CD4-positive, alpha-beta T cell (primary cell): ENCODE data around the gene HSD17B1. TPM values are rescaled to one million over a fixed set of nuclear protein-coding genes. Genes with fewer than 3 reads are reported as not detected.

ENCODE experiments used
- ATAC-seq: fragments of 200-7000 bp; cut with Tn5 transposase; one replicate; pipeline ENCODE4 v1.10.0; 2022; ENCODE audit warnings: mild to moderate bottlenecking; ENCODE audit not compliant: poor library complexity
- CTCF ChIA-PET: fragments of 350-600 bp; sonication (Branson Sonifier 250); formaldehyde crosslinking; loops from one replicate; lab custom pipeline; 2021; ENCODE audit warnings: antibody characterized with exemption, inconsistent platforms; lab: Charles Lee
- POLR2A ChIA-PET: fragments of 350-600 bp; sonication (Branson Sonifier 250); formaldehyde crosslinking; loops from one replicate; lab custom pipeline; 2021; ENCODE audit warnings: antibody characterized with exemption, inconsistent platforms; lab: Charles Lee
- DNase-seq, 14 experiments: peaks; one replicate each; pipeline ENCODE4 v3.0.0-alpha.2; 2013 to 2020; ENCODE audit warnings: mixed read lengths in 2 of 14
- H3K27ac ChIP-seq, 2 donors: one replicate each; pipeline versions ENCODE4 v1.5.1 to v1.7.0; 2013; ENCODE audit warnings: low read length in 2 of 2, low read depth in 1 of 2, mild to moderate bottlenecking in 1 of 2
- H3K27me3 ChIP-seq, 2 experiments: 1 replicate in 1 of 2; 2 replicates in 1 of 2; pipeline versions ENCODE4 v1.6.1 to v1.7.0; 2013; ENCODE audit warnings: low read length in 2 of 2, control low read depth in 1 of 2, mild to moderate bottlenecking in 1 of 2, moderate library complexity in 1 of 2; ENCODE audit not compliant: insufficient read depth in 2 of 2, control insufficient read depth in 1 of 2
- H3K36me3 ChIP-seq: one replicate; pipeline ENCODE4 v1.6.1; 2013; ENCODE audit warnings: low read length, control low read depth; ENCODE audit not compliant: insufficient read depth
- H3K4me1 ChIP-seq: one replicate; pipeline ENCODE4 v1.6.1; 2013; ENCODE audit warnings: low read length, control low read depth; ENCODE audit not compliant: insufficient read depth
- H3K4me3 ChIP-seq: one replicate; pipeline ENCODE4 v1.5.1; 2013; ENCODE audit warnings: mild to moderate bottlenecking, low read length, moderate library complexity
- H3K9me3 ChIP-seq, 2 experiments: 1 replicate in 1 of 2; 2 replicates in 1 of 2; pipeline versions ENCODE4 v1.6.1 to v1.7.0; 2013; ENCODE audit warnings: low read length in 2 of 2, mild to moderate bottlenecking in 2 of 2, control low read depth in 1 of 2, moderate library complexity in 1 of 2; ENCODE audit not compliant: control insufficient read depth in 1 of 2, insufficient read depth in 1 of 2
- H3K27ac Mint-ChIP-seq: one replicate; pipeline ENCODE4 v1.8.0; 2020; ENCODE audit warnings: mixed read lengths
- H3K27me3 Mint-ChIP-seq: one replicate; pipeline ENCODE4 v1.8.0; 2021; ENCODE audit warnings: mixed read lengths
- H3K36me3 Mint-ChIP-seq: one replicate; pipeline ENCODE4 v1.8.0; 2021; ENCODE audit warnings: low read depth, mixed read lengths
- H3K4me1 Mint-ChIP-seq: one replicate; pipeline ENCODE4 v1.8.0; 2021; ENCODE audit warnings: low read depth, mixed read lengths
- H3K4me3 Mint-ChIP-seq: one replicate; pipeline ENCODE4 v1.8.0; 2020; ENCODE audit warnings: mild to moderate bottlenecking, mixed read lengths
- H3K9me3 Mint-ChIP-seq: one replicate; pipeline ENCODE4 v1.8.0; 2020; ENCODE audit warnings: mixed read lengths
- intact Hi-C, 2 experiments: fragments of 100-400 bp; cut with DNase I in 1 of 2; cut with micrococcal nuclease in 1 of 2; formaldehyde crosslinking; loops; one replicate each; pipeline versions ENCODE4 v1.15.1 to v1.9.0; 2023 to 2025; cut with DNase I, micrococcal nuclease
- total RNA-seq, 174 experiments: library from RNA in 2 of 174; stranded (reverse) in 2 of 174; gene quantifications; one replicate each; pipeline ENCODE4 v1.2.3 and lab custom pipeline; 2021 to 2026
- TF ChIP-seq, protein P1 (sequence below): fragments of 200-600 bp; IDR thresholded peaks from one replicate; pipeline ENCODE4 v1.8.0; 2022; ENCODE audit warnings: antibody characterized with exemption, mild to moderate bottlenecking

The HSD17B1 gene
- total RNA-seq, 2 experiments from 2014 or later: 0.80 to 0.81 TPM

DNA sequence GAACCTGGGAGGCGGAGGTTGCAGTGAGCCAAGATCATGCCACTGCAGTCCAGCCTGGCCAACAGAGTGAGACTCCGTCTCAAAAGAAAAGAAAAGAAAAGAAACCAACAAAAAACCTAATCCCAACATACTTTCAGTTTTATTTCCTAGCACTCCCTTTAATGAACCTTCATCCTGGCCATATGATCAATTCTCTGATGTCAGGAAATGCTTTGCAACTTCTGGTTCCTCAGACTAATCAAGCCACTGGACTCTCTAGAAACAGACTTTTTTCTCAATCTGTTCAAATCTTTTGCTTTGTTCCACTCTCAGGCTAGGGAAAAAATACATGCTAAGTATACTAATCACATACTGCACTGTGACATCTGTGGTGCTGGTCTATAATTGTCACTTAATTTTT is 38.2 kb downstream of the HSD17B1 start:
- CTCF ChIA-PET: interaction anchor here (3.6 kb wide), 1 partner anchor 13 kb away, joined by 9 read pairs; the partner anchor contains the start of gene PSMC3IP
- Histone ChIP-seq H3K9me3 (no peaks in the 10 kb centered on the region), H3K4me1 (peaks cover 4% of the 10 kb centered on the region), H3K36me3 (peaks cover 79% of the 10 kb centered on the region), H3K27ac (no peak overlapping the region), H3K27me3 (no peaks in the 10 kb centered on the region), H3K4me3 (no peak overlapping the region)
- POLR2A ChIA-PET: no interaction called here
- TF ChIP-seq, protein P1, sequence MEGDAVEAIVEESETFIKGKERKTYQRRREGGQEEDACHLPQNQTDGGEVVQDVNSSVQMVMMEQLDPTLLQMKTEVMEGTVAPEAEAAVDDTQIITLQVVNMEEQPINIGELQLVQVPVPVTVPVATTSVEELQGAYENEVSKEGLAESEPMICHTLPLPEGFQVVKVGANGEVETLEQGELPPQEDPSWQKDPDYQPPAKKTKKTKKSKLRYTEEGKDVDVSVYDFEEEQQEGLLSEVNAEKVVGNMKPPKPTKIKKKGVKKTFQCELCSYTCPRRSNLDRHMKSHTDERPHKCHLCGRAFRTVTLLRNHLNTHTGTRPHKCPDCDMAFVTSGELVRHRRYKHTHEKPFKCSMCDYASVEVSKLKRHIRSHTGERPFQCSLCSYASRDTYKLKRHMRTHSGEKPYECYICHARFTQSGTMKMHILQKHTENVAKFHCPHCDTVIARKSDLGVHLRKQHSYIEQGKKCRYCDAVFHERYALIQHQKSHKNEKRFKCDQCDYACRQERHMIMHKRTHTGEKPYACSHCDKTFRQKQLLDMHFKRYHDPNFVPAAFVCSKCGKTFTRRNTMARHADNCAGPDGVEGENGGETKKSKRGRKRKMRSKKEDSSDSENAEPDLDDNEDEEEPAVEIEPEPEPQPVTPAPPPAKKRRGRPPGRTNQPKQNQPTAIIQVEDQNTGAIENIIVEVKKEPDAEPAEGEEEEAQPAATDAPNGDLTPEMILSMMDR: no peak
- H3K27ac Mint-ChIP-seq: no peak overlapping the region
- no peak overlapping the region for H3K4me3 Mint-ChIP-seq
- ATAC-seq (no peak), DNase-seq (no peak)
- H3K4me1 Mint-ChIP-seq: peaks cover 5% of the 10 kb centered on the region
- no peaks in the 10 kb centered on the region for H3K27me3 Mint-ChIP-seq
- peaks cover 80% of the 10 kb centered on the region for H3K36me3 Mint-ChIP-seq
- intact Hi-C loops: no loop called here
- no peaks in the 10 kb centered on the region for H3K9me3 Mint-ChIP-seq

DNA sequence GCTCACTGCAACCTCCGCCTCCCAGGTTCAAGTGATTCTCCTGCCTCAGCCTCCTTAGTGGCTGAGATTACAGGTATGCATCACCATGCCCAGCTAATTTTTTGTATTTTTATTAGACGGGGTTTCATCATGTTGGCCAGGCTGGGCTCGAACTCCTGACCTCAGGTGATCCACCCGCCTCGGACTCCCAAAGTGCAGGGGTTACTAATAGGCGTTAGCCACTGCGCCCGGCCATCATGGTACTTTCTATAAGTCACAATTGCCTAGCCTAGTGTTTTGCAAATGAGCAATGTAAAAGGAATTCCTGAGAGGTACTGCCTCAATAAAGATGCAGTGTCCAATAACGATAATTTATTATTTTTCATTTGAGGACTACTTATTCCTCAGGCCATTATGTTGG is 38.7 kb downstream of the HSD17B1 start:
- no peak for DNase-seq
- Mint-ChIP-seq H3K27me3 (no peaks in the 10 kb centered on the region), H3K27ac (no peak overlapping the region), H3K36me3 (peaks cover 78% of the 10 kb centered on the region), H3K4me1 (peaks cover 8% of the 10 kb centered on the region), H3K9me3 (no peaks in the 10 kb centered on the region), H3K4me3 (no peak overlapping the region)
- TF ChIP-seq, protein P1: no peak
- ChIA-PET POLR2A (interaction anchor here (1.5 kb wide), 1 partner anchor 14 kb away, joined by 3 read pairs; no protein-coding TSS in a partner anchor), CTCF (interaction anchor here (3.6 kb wide), 1 partner anchor 13 kb away, joined by 9 read pairs; the partner anchor contains the start of gene PSMC3IP)
- intact Hi-C loops: no loop called here
- no peak for ATAC-seq
- no peaks in the 10 kb centered on the region for H3K27me3 ChIP-seq
- H3K4me1 ChIP-seq: peaks cover 4% of the 10 kb centered on the region
- no peaks in the 10 kb centered on the region for H3K9me3 ChIP-seq
- H3K36me3 ChIP-seq: peaks cover 76% of the 10 kb centered on the region
- H3K27ac ChIP-seq: no peak overlapping the region
- no peak overlapping the region for H3K4me3 ChIP-seq

DNA sequence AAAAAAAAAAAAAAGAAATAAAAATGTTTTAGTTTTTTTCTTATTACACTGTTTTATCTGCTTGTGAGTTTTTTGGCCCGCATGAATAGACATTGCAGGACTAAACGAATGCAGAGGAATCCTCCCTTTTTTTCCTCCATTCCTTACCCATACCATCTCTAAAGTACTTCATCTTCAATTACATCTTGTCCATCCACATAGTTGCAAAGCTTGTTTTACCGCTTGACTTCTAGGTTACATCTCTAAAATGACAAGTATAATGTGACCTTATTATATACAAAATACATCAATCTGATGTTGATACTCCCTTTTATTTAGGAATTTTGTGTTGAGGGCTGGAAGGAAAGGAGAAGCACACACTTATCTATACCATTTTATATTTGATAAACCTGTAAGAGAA is 43.7 kb downstream of the HSD17B1 start:
- Histone ChIP-seq H3K9me3 (no peaks in the 10 kb centered on the region), H3K27me3 (no peaks in the 10 kb centered on the region), H3K36me3 (peaks cover 48% of the 10 kb centered on the region), H3K4me1 (peaks cover 16% of the 10 kb centered on the region), H3K4me3 (no peak overlapping the region), H3K27ac (no peak overlapping the region)
- Mint-ChIP-seq H3K27ac (no peak overlapping the region), H3K9me3 (no peaks in the 10 kb centered on the region), H3K4me3 (no peak overlapping the region), H3K4me1 (peaks cover 31% of the 10 kb centered on the region), H3K27me3 (no peaks in the 10 kb centered on the region), H3K36me3 (peaks cover 57% of the 10 kb centered on the region)
- intact Hi-C loops: no loop called here
- ATAC-seq (no peak), DNase-seq (no peak)
- CTCF ChIA-PET: interaction anchor here (1.1 kb wide), 1 partner anchor 18 kb away, joined by 6 read pairs; no protein-coding TSS in a partner anchor
- POLR2A ChIA-PET: no interaction called here
- TF ChIP-seq, protein P1: no peak
